Colonic mucosa (tissue), 4 donors: Measurements from ENCODE around the gene FLT3LG. TPM values are rescaled to one million over a fixed set of nuclear protein-coding genes. Genes with fewer than 3 reads are reported as not detected.

Experiments
- DNase-seq: peaks from one replicate; pipeline ENCODE4 v3.0.0-alpha.2; 2020
- H3K27ac ChIP-seq: fragments of 200-600 bp; one replicate; pipeline ENCODE4 v1.8.0; 2021
- H3K27me3 ChIP-seq: fragments of 200-600 bp; one replicate; pipeline ENCODE4 v1.8.0; 2021
- H3K36me3 ChIP-seq: fragments of 200-600 bp; one replicate; pipeline ENCODE4 v1.8.0; 2021
- H3K4me1 ChIP-seq: fragments of 200-600 bp; one replicate; pipeline ENCODE4 v1.8.0; 2021; ENCODE audit warnings: mild to moderate bottlenecking
- H3K4me3 ChIP-seq: fragments of 200-600 bp; one replicate; pipeline ENCODE4 v1.8.0; 2021
- H3K9ac ChIP-seq, 2 donors: one replicate each; pipeline ENCODE4 v1.7.0; 2013; ENCODE audit warnings: control low read depth in 2 of 2, low read depth in 2 of 2, low read length in 2 of 2
- H3K9me3 ChIP-seq: fragments of 200-600 bp; one replicate; pipeline ENCODE4 v1.8.0; 2021
- intact Hi-C: fragments of 100-400 bp; cut with DNase I; formaldehyde crosslinking; loops from one replicate; pipeline ENCODE4 v1.14.1; 2022
- microRNA-seq: library from miRNA; unstranded; fragments of <30 nt; microRNA quantifications from one replicate; pipeline ENCODE4, GENCODE V29; 2019
- total RNA-seq, 2 donors: library from RNA; stranded (reverse); fragmentation: NEBNext Ultra II Directional in 1 of 2; extraction: Animal tissue kit (Norgen Biotek cat#: 25700) in 1 of 2; gene quantifications; one replicate each; pipeline ENCODE4 v1.2.1, GENCODE V29; 2021
- TF ChIP-seq, protein P1 (sequence below): fragments of 200-600 bp; IDR thresholded peaks from one replicate; pipeline ENCODE4 v1.8.0; 2022; ENCODE audit warnings: antibody characterized with exemption, mild to moderate bottlenecking
- donor health status: healthy.
- donor health status: DM: no; HTN: no; CAD: no.
- donor health status: DM: no; HTN: no; CAD: no.

The FLT3LG gene
- total RNA-seq, 2 donors from 2014 or later = 2.9 to 4.9 TPM

DNA sequence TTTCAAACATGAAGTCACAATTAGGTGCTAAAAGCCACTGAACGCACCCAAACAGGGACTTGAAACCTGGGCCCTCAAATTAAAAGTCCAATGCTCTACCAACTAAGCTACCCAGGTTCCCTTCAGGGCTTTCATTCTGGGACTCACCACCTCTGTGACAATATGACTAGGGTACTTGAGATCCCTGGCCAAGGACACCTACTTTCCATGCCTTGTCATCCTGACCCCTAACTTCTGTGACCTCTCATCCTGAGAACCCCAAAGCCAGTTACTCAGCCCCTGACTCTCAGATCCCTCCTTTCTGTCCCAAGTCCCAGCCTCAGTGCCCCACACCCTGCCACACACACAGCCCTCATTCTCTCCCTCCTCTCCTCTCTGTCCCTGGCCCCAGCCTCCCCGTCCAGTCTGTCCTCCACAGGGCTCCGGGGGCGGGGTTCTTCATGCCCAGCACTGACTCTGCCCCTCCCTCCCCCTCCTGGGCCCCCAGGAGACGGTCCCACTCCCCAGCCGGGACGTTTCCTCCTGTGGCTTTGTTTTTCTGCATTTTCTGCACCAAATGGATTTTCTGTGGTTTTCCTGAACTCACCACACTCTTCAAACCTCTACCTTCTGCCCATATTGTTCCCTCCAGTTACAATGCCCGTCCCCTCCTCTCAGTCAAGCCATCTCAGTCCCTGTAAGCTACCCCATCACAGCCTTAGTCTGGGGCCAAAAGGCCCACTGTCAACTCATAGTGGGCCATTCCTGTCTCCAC is 60.8 kb downstream of the FLT3LG start:
- Histone ChIP-seq H3K9ac (no peak overlapping the region), H3K36me3 (peaks cover 11% of the 10 kb centered on the region), H3K4me3 (no peak overlapping the region), H3K27ac (no peak overlapping the region), H3K9me3 (no peaks in the 10 kb centered on the region), H3K4me1 (no peaks in the 10 kb centered on the region), H3K27me3 (no peaks in the 10 kb centered on the region)
- intact Hi-C loops = no loop called here
- TF ChIP-seq, protein P1, sequence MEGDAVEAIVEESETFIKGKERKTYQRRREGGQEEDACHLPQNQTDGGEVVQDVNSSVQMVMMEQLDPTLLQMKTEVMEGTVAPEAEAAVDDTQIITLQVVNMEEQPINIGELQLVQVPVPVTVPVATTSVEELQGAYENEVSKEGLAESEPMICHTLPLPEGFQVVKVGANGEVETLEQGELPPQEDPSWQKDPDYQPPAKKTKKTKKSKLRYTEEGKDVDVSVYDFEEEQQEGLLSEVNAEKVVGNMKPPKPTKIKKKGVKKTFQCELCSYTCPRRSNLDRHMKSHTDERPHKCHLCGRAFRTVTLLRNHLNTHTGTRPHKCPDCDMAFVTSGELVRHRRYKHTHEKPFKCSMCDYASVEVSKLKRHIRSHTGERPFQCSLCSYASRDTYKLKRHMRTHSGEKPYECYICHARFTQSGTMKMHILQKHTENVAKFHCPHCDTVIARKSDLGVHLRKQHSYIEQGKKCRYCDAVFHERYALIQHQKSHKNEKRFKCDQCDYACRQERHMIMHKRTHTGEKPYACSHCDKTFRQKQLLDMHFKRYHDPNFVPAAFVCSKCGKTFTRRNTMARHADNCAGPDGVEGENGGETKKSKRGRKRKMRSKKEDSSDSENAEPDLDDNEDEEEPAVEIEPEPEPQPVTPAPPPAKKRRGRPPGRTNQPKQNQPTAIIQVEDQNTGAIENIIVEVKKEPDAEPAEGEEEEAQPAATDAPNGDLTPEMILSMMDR = no peak
- no peak for DNase-seq

Small RNA genes lying within 50 kb of the gene (microRNA-seq; reads per million reads assigned to microRNA genes)
- 726 reads per million, percentile 76 among the genes with 10 or more reads in this experiment for gene MIR150

Other genes starting within 250 kb of the FLT3LG start
- gene SLC6A16, start 149.0 kb upstream of the FLT3LG start, total RNA-seq = under 1 TPM; 0.17 to 0.82 TPM
- 1 to 10 TPM; 7.4 to 8.6 TPM for gene CD37, start 138.8 kb upstream of the FLT3LG start, total RNA-seq
- 10 to 100 TPM; 17.0 to 17.7 TPM for gene TEAD2, start 111.8 kb upstream of the FLT3LG start, total RNA-seq
- gene DKKL1, start 110.3 kb upstream of the FLT3LG start, total RNA-seq = not detected
- not detected for gene KASH5, start 86.0 kb upstream of the FLT3LG start, total RNA-seq
- gene PTH2, start 50.8 kb upstream of the FLT3LG start, total RNA-seq = not detected
- gene GFY, start 48.8 kb upstream of the FLT3LG start, total RNA-seq = not detected
- under 1 TPM; 0.21 to 0.25 TPM for gene SLC17A7, start 32.7 kb upstream of the FLT3LG start, total RNA-seq
- gene PIH1D1, start 22.4 kb upstream of the FLT3LG start, total RNA-seq = 100 to 1,000 TPM in 1 of 2 donors, 10 to 100 TPM in 1; 80.8 to 103 TPM
- gene ALDH16A1, start 21.0 kb upstream of the FLT3LG start, total RNA-seq = 10 to 100 TPM; 22.6 to 57.9 TPM
- 1,000 to 10,000 TPM; 2,431 to 2,528 TPM for gene RPL13A, start 13.4 kb downstream of the FLT3LG start, total RNA-seq
- 1,000 to 10,000 TPM; 1,734 to 1,870 TPM for gene RPS11, start 22.2 kb downstream of the FLT3LG start, total RNA-seq
- gene FCGRT, start 38.4 kb downstream of the FLT3LG start, total RNA-seq = 100 to 1,000 TPM; 285 to 621 TPM
- 10 to 100 TPM; 16.9 to 55.1 TPM for gene RCN3, start 53.8 kb downstream of the FLT3LG start, total RNA-seq
- gene NOSIP, start 106.3 kb downstream of the FLT3LG start, total RNA-seq = 10 to 100 TPM; 63.2 to 91.2 TPM
- gene PRRG2, start 107.1 kb downstream of the FLT3LG start, total RNA-seq = 10 to 100 TPM; 16.2 to 20.2 TPM
- gene PRR12, start 117.0 kb downstream of the FLT3LG start, total RNA-seq = 10 to 100 TPM; 17.5 to 33.1 TPM
- gene RRAS, start 165.9 kb downstream of the FLT3LG start, total RNA-seq = 10 to 100 TPM; 45.7 to 62.2 TPM
- 10 to 100 TPM; 54.2 to 85.7 TPM for gene SCAF1, start 168.0 kb downstream of the FLT3LG start, total RNA-seq
- 100 to 1,000 TPM in 1 of 2 donors, 10 to 100 TPM in 1; 62.9 to 190 TPM for gene IRF3, start 191.6 kb downstream of the FLT3LG start, total RNA-seq
- 10 to 100 TPM; 17.4 to 60.9 TPM for gene BCL2L12, start 191.7 kb downstream of the FLT3LG start, total RNA-seq
- gene PRMT1, start 203.1 kb downstream of the FLT3LG start, total RNA-seq = 100 to 1,000 TPM in 1 of 2 donors, 10 to 100 TPM in 1; 81.3 to 177 TPM
- 1 to 10 TPM in 1 of 2 donors, under 1 TPM in 1; 0.24 to 2.0 TPM for gene ADM5, start 215.4 kb downstream of the FLT3LG start, total RNA-seq
- 1 to 10 TPM; 1.2 to 2.0 TPM for gene CPT1C, start 216.9 kb downstream of the FLT3LG start, total RNA-seq